PC-9 (cell line): ENCODE measurements around the gene RUFY4.
"Not testable (repeated sequence)": the region's sequence is repeated elsewhere in the genome, so short reads cannot be mapped to it uniquely, and the experiment has no call there.

Source experiments
- CTCF ChIP-seq: fragments of 200-600 bp; sonication (generic); conservative IDR thresholded peaks from 2 replicates; pipeline ENCODE4 v1.6.1; 2017; ENCODE audit warnings: mixed run types, antibody characterized with exemption, mild to moderate bottlenecking, moderate library complexity
- EZH2 ChIP-seq: fragments of 200-600 bp; sonication (generic); IDR thresholded peaks from 2 replicates; pipeline ENCODE4 v1.8.0; 2017; ENCODE audit warnings: antibody characterized with exemption, low read depth

DNA sequence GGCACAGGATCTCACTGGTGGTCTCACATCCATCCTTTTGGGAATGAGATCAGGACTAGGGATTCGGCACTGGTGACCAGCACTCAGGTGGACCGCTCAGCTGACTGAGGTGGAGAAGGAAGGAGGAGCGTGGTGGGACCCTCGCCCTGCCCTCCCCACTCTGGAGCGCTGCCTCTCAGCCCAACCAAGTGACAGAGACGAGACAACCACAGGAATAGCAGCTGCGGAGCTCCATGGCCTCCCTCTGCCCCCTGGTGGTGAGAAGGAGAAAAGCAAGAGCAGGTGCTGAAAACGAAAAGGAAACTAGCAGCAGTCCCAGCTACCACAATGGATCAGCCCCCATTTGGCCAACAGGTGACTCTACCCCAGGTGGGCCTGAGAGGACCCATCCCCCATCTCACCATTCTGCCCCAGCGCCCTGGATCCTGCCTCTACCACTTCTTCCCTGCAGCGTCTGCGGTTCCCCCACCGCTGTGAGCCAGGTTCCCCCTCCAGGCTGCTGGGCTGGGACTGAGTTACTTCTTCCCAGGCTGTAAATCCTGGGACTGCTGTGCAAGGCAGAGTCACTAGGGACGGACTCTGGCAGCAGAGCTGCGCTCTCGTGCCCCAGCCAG is at the start of gene RUFY4:
- TF ChIP-seq CTCF: peak; percentile 90
- not testable (repeated sequence) for TF ChIP-seq EZH2
